IPS-NIHi7 (cell line): ENCODE measurements around the gene PTGES2.
A peak's percentile ranks its signal among the peaks of the same experiment; 100 is the strongest.

Source experiments
- DNase-seq: peaks from one replicate; pipeline ENCODE4 v3.0.0; 2012; ENCODE audit warnings: mixed read lengths; ENCODE audit errors: extremely low spot score

Gene PTGES2

GRCh38 chr9:128153060-128153946 is 25.8 kb upstream of the PTGES2 start:
- no peak for DNase-seq

GRCh38 chr9:128152133-128153059 is 24.9 kb upstream of the PTGES2 start:
- no peak for DNase-seq

- no peak for DNase-seq
Observed at GRCh38 chr9:128151309-128152132, 24.0 kb upstream of the PTGES2 start.

GRCh38 chr9:128150594-128151308 is 23.2 kb upstream of the PTGES2 start:
- DNase-seq, result peak; percentile 89

- no peak for DNase-seq
Observed at GRCh38 chr9:128149951-128150593, 22.5 kb upstream of the PTGES2 start.

GRCh38 chr9:128149001-128149701 is 21.6 kb upstream of the PTGES2 start, which contains the start of gene LCN2:
Gene LCN2, plus strand, starts transcription at chr9:128149453. Its CDS starts 73 bp downstream, at chr9:128149526.
- DNase-seq, result no peak

- no peak for DNase-seq
Observed at GRCh38 chr9:128148509-128149000, 21.0 kb upstream of the PTGES2 start.

- DNase-seq, result no peak
Observed at GRCh38 chr9:128146591-128147120, 19.1 kb upstream of the PTGES2 start.

GRCh38 chr9:128145951-128146351 is 18.4 kb upstream of the PTGES2 start:
- no peak for DNase-seq

GRCh38 chr9:128145536-128145935 is 18.0 kb upstream of the PTGES2 start:
- DNase-seq, result no peak

GRCh38 chr9:128144239-128145181 is 17.0 kb upstream of the PTGES2 start:
- no peak for DNase-seq

- DNase-seq, result no peak
Observed at GRCh38 chr9:128143525-128144238, 16.2 kb upstream of the PTGES2 start.

GRCh38 chr9:128142596-128142995 is 15.1 kb upstream of the PTGES2 start:
- DNase-seq, result no peak

GRCh38 chr9:128142061-128142460 is 14.5 kb upstream of the PTGES2 start:
- DNase-seq, result no peak

GRCh38 chr9:128141604-128142003 is 14.1 kb upstream of the PTGES2 start:
- DNase-seq, result no peak

GRCh38 chr9:128139621-128140020 is 12.1 kb upstream of the PTGES2 start:
- no peak for DNase-seq

- DNase-seq, result no peak
Observed at GRCh38 chr9:128138001-128138400, 10.5 kb upstream of the PTGES2 start.
